GM23248 (cell line): Measurements from ENCODE around the gene ZNF438.

Experiments used
- EZH2 ChIP-seq: fragments of 200-600 bp; sonication (generic); IDR thresholded peaks from 2 replicates; pipeline ENCODE4 v1.6.1; 2018; ENCODE audit warnings: antibody characterized with exemption, mild to moderate bottlenecking; ENCODE audit not compliant: insufficient read depth, poor library complexity, severe bottlenecking
- EZH2phosphoT487 ChIP-seq: fragments of 200-600 bp; sonication (generic); IDR thresholded peaks from 2 replicates; pipeline ENCODE4 v1.6.1; 2018; ENCODE audit warnings: antibody characterized with exemption, moderate library complexity, mild to moderate bottlenecking, low read depth; ENCODE audit not compliant: insufficient read depth

GRCh38 chr10:31070025-31070424, 38.4 kb upstream of the ZNF438 start:
- TF ChIP-seq EZH2 (no peak), EZH2phosphoT487 (no peak)
